HG03159 (cell line): Measurements from ENCODE around the gene DCTN5.
"Not testable (repeated sequence)": the region's sequence is repeated elsewhere in the genome, so short reads cannot be mapped to it uniquely, and the experiment has no call there.

Experiments used
- ATAC-seq: cut with Tn5 transposase; IDR thresholded peaks from one replicate; pipeline ENCODE4 v1.9.1; 2021; ENCODE audit warnings: mild to moderate bottlenecking, moderate library complexity; ENCODE audit not compliant: unreplicated experiment

DCTN5 gene

DNA sequence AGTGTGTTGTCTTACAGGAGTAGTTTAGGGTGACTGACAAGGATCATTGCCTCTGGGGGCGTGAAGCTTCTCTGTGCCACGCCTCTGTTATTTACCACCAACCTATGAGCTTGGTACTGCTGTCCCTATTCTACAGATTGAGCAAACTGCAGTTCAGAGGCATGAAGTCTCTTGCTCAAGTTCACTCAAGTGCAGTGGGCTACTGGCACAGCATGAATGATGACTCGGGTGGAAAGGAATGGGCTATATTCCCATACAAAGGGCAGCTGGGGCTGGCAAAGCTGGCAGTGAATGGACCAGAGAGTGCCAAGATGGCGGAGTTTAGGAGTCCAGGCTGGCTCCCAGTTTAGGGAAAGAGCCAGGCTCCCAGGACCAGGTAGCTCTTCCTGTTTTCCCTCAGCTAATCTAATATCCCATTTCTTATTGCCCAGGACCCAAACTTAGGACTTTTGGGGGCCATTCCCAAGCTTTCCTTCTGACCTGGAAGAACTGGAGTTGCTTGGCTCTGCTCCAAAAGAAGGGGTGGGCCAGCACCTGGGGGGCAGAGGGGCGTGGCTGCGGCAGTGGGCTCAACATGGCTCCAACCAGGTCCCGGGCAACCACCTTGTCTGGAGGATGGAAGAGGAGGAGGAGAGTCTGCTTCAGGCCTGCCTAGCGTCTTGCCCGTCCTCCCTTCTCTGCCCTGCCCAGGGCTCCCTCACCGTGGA lies 50.4 kb downstream of the DCTN5 start:
- ATAC-seq = no peak

DNA sequence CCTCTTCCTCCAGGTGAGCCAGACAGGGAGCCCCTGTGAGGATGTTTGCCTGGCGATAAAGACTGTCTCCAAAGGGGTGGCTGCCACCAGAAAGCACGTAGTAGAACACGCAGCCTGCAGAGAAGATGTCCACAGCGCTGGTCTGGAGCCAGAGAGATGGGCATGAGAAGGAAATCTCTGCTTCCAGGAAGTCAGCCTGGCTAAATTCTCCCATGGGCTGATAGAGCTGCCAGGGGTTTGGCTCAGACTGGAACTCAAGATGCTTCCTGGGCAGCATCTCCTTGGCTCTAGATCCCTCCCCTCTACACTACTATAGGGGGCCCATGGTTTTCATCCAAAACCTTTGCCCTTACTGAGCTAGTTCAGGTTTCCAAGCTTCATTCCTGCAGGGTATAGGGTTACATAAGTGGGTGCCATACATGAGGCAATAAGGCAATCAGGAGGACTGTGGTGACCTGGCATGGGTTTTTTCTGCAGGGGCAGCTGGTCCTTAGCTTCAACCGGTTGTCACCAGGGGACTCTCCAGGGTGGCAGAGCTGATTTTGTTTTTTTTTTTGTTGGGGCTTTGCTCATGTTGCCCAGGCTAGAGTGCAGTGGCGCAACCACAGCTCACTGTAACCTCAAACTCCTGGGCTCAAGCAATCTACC lies 51.0 kb downstream of the DCTN5 start:
- ATAC-seq = no peak

DNA sequence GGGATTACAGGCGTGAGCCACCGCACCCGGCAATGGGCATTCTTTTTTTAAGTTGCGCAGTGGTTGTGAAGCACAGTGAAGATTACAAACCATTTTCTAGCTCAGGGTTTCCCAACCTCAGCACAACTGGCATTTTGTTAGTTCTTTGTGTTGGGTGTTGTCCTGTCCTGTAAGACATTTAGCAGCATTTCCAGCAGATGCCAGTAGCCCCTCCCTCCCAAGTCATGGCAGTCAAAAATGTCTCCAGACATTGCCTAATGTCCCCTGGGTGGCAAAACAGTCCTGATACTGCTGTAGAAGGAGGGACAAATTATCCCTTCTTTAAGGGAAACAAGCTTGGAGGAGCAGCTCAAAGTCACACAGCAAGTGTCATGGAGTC lies 53.0 kb downstream of the DCTN5 start:
- ATAC-seq = no peak

GRCh38 chr16:23694644-23695373 lies 53.5 kb downstream of the DCTN5 start:
- no peak for ATAC-seq

DNA sequence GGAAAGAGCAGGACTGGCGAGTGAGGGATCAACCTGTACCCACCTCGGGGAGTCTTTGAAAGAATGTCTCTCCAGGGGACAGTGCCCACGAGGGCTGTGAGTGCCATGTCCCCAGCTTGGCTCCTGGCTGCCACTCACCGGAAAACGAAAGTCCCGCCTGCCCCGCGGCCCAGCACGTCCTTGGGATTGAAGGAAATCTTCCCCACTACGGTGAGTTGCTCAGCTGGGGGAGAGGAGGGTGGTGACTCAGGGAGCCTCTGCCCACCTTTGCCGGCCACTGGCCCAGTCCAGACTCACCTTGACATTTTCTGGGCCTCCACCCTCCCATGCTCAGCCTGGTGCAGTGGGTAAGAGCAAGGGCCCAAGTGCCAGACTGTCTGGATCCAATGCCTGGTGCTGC lies 54.5 kb downstream of the DCTN5 start:
- ATAC-seq = no peak

- ATAC-seq = no peak
These were observed 57.8 kb downstream of the DCTN5 start for GRCh38 chr16:23699100-23699499.

DNA sequence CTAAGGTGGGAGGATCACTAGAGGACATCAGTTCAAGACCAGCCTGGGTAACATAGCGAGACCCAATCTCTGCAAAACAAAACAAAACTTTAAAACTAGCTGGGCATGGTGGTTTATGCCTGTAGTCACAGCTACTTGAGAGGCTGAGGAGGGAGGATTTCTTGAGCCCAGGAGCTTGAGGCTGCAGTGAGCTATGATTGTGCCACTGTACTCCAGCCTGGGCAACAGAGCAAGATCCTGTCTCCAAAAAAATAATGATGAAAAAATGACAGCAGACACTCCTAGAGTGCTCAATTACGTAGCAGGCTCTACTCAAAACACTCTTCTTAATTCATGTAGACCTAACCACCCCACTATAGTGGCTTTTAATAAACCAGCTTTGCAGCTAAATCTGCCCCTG lies 58.8 kb downstream of the DCTN5 start:
- no peak for ATAC-seq

GRCh38 chr16:23700509-23700908 lies 59.2 kb downstream of the DCTN5 start:
- ATAC-seq = no peak

GRCh38 chr16:23701045-23701444 lies 59.8 kb downstream of the DCTN5 start:
- no peak for ATAC-seq

DNA sequence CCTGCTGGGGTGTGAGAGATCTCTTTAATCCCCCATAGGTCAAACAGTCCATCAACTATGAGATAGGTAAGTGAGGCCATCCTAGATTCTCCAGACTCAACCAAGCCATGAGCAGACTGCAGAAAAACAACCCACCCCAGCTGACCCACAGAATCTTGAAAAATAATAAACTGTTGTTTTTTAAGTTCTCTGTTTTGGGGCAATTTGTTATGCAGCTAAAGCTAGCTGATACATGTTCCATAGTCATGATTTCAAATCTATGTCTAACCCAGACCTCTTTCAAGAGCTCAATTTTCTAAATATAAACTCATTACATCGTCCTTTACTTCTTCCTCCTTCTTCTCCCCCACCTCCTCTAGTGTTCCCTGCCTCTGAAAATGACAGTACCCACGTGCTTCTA lies 61.7 kb downstream of the DCTN5 start:
- ATAC-seq = no peak

DNA sequence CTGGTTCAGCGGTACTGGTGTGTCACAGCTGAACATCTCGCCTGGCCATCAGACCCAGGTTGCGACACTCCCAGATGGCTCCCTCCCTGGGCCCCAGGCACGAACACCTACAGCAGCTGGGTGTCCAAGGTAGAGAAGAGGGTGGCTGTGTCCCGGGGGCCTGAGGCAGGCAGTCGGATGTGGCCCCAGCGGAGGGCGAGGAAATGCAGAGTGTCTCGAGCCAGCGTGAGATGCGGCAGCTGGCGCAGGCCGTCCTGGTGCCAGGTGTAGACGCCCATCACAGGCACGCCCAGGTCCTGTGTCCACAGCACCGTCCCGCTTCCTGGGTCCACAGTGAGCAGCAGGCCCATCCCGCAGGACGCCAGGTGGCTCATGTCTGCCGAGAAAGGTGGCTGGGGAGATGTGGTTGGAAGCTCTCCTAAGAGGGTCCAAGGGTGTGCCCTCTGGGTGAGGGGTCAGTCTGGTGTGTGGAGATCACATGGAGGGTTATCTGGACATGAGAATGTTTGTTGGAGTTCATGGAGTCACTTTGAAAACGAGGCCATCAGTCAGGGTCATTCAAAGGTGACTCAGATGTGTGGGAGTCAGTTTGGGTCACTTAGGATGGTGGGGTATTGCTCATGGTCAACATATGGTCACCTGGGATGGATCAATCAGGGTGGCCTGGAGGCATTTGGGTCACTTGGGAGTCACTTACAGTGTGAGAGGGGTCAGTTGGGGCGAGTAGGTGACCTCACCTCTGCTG lies 63.7 kb downstream of the DCTN5 start:
- no peak for ATAC-seq

DNA sequence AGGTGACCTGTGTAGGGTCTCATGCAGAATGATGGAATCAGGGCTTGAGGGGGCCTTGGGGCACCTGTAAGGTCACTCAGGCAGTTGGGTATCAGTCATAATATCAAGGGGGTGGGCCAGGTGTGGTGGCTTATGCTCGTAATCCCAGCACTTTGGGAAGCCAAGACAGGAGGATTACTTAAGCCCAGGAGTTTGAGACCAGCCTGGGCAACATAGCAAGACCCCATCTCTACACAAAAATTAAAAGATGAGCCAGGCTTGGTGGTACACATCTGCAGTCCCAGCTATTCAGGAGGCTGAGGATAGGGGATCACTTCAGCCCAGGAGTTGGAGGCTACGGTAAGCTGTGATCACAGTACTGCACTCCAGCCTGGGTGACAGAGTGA lies 64.2 kb downstream of the DCTN5 start:
- no peak for ATAC-seq

DNA sequence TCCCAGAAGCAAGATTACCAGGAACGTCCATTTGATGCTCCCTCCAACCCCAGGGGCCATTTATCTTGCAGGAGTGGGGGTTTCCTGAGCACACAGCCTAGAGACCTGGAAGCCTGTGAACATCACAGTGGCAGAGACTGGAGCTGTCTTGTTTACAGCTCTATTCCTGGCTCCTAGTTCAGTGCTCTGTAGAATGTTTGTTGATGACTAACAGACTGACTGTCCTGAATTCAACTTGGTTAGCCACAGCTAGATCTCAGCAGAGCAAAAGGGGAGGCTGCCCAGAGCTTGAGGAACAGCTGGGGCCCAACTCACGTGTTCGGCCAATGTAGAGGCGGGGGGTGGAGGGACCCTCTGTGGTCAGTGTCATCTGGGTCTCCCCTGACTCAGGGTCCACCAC lies 65.2 kb downstream of the DCTN5 start:
- ATAC-seq = no peak

- ATAC-seq = no peak
These were observed 68.3 kb downstream of the DCTN5 start for GRCh38 chr16:23709536-23709935.

DNA sequence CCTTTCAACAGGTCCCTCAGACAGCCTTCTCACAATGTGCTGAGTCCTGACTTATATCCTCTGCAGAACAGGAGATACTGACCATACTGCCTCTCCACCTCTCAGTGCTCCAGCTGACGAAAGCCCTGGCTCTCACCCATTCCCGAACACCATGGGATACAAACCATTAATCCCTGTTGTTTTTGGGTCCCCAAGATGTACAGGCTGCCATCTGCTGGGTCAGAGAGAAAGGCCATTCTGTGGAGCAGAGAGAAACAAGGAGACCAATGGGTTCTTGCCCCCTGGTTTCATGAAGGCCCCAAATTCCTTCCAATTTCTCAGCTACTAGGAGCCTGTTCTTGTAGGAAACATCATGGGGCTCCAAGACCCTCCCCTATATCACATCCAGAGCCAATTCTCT lies 68.7 kb downstream of the DCTN5 start:
- no peak for ATAC-seq

- ATAC-seq = no peak
These were observed 69.2 kb downstream of the DCTN5 start for GRCh38 chr16:23710504-23710903.

GRCh38 chr16:23711785-23712184 lies 70.5 kb downstream of the DCTN5 start:
- ATAC-seq = no peak

GRCh38 chr16:23712976-23713375 lies 71.7 kb downstream of the DCTN5 start, which contains the start of gene ERN2:
Gene ERN2 (minus strand): TSS chr16:23713222. CDS start chr16:23713187, 35 bp downstream.
- ATAC-seq = no peak

DNA sequence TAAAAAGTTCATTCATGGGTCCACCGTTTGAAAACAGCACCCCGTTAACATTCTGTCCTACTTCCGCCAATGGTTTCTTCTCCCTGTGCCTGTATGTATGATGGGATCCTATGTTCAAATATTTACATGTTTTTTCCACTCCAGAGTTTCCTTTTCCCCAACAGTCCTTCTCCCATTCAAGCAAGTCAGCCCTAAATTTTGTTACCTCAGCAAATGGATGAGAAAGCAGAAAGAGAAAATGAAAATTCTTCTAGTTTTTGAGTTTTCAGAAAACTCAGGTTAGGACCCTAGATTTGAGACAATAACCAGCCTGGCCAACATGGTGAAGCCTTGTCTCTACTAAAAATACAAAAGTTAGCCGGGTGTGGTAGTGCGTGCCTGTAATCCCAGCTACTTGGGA lies 75.2 kb downstream of the DCTN5 start:
- no peak for ATAC-seq

- not testable (repeated sequence) for ATAC-seq
These were observed 81.5 kb downstream of the DCTN5 start for GRCh38 chr16:23722613-23723240.
